ENCODE data around the gene SGPP2.
"Not testable (repeated sequence)": the region's sequence is repeated elsewhere in the genome, so short reads cannot be mapped to it uniquely, and the experiment has no call there.

SGPP2 gene

DNA sequence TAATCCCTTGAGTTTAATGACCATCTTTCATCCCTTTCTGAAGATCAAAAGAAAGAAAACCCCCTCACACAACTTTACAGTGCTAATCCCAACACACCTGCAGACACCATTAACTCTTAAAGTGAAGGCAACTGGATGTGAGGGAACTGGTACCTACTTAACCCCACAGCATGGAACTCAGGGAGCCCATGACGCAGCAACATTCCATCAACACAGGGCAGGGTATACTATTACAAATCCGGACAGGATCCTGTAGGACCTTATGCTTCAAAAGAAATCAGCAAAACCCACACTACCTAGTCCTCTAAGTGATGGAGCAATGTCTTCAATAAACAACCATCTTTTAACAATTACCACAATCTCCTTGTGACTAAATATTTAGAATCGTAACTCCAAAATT lies 153.0 kb downstream of the SGPP2 start (continued):
- no peak for TF ChIP-seq ZNF623 (tag by site-specific recombination; IDR thresholded peaks at IDR 0.05)
- TF ChIP-seq ZNF768 (tag by site-specific recombination; IDR thresholded peaks at IDR 0.05) = no peak
- TF ChIP-seq KLF7 (tag by site-specific recombination; IDR thresholded peaks at IDR 0.05; ENCODE audit: borderline replicate concordance) = no peak
- TF ChIP-seq, protein P1, sequence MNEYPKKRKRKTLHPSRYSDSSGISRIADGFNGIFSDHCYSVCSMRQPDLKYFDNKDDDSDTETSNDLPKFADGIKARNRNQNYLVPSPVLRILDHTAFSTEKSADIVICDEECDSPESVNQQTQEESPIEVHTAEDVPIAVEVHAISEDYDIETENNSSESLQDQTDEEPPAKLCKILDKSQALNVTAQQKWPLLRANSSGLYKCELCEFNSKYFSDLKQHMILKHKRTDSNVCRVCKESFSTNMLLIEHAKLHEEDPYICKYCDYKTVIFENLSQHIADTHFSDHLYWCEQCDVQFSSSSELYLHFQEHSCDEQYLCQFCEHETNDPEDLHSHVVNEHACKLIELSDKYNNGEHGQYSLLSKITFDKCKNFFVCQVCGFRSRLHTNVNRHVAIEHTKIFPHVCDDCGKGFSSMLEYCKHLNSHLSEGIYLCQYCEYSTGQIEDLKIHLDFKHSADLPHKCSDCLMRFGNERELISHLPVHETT (tag by site-specific recombination; IDR thresholded peaks at IDR 0.05) = no peak
- TF ChIP-seq REPIN1 (tag by site-specific recombination; IDR thresholded peaks at IDR 0.05; ENCODE audit: low read depth) = no peak

DNA sequence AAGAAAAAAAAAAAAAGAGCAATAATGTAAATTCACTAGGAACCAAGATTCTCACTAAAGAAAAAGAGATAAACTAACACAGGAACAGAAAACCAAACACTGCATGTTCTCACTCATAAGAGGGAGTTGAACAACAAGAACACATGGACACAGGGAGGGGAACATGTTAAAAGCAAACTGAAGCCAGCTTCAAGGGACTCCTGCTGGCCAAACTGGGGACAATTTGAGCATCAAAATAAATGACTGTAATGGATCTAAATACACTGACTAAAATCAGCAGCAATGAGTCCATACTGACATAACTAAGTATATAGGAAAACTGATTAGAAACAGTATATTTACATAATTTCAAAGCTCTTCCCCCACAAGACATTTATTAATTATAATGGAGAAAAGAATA lies 158.6 kb downstream of the SGPP2 start:
- Histone ChIP-seq H3K4me1 (ENCODE audit: control insufficient read depth, insufficient read depth, low read length) (no peaks in the 10 kb centered on the region), H3K9me3 (ENCODE audit: control insufficient read depth, insufficient read depth, low read depth, low read length) (no peaks in the 10 kb centered on the region), H3K27ac (ENCODE audit: extremely low read depth, low read depth, low read length) (no peak overlapping the region), H3K36me3 (ENCODE audit: control insufficient read depth in 2 of 2, insufficient read depth in 1 of 2, low read length in 2 of 2) (peaks cover 0 to 37% of the 10 kb centered on the region in 2 experiments), H3K4me3 (ENCODE audit: low read depth, low read length) (no peak overlapping the region)
- ChIA-PET CTCF (interaction anchor here (0.6 to 2.0 kb wide), 7 partner anchors 21 to 681 kb away, joined by 3 to 6 read pairs (median 4); no protein-coding TSS in a partner anchor), POLR2A (no interaction called here)
- TF ChIP-seq ZBTB7A (tag by site-specific recombination; IDR thresholded peaks at IDR 0.05; ENCODE audit: low read depth) (no peak), KLF8 (tag by site-specific recombination; IDR thresholded peaks at IDR 0.05) (no peak), ZFHX2 (tag by site-specific recombination; conservative IDR thresholded peaks at IDR 0.05) (no peak), ZNF324 (tag by site-specific recombination; IDR thresholded peaks at IDR 0.05) (no peak), HOXA7 (CRISPR knock-in tag; IDR thresholded peaks at IDR 0.05; ENCODE audit: borderline replicate concordance) (no peak), OVOL3 (tag by site-specific recombination; IDR thresholded peaks at IDR 0.05) (no peak), ZNF560 (tag by site-specific recombination; IDR thresholded peaks at IDR 0.05; ENCODE audit: borderline replicate concordance) (no peak), ZNF24 (tag by site-specific recombination; IDR thresholded peaks at IDR 0.05) (no peak), KLF1 (tag by site-specific recombination; IDR thresholded peaks at IDR 0.05) (no peak), YY1 (tag by site-specific recombination; IDR thresholded peaks at IDR 0.05) (no peak), ZNF585B (tag by site-specific recombination; IDR thresholded peaks at IDR 0.05) (no peak), BCL11B (tag by site-specific recombination; IDR thresholded peaks at IDR 0.05; ENCODE audit: low read depth) (no peak)
- TF ChIP-seq, protein P2, sequence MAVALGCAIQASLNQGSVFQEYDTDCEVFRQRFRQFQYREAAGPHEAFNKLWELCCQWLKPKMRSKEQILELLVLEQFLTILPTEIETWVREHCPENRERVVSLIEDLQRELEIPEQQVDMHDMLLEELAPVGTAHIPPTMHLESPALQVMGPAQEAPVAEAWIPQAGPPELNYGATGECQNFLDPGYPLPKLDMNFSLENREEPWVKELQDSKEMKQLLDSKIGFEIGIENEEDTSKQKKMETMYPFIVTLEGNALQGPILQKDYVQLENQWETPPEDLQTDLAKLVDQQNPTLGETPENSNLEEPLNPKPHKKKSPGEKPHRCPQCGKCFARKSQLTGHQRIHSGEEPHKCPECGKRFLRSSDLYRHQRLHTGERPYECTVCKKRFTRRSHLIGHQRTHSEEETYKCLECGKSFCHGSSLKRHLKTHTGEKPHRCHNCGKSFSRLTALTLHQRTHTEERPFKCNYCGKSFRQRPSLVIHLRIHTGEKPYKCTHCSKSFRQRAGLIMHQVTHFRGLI (tag by site-specific recombination; IDR thresholded peaks at IDR 0.05) = no peak
- TF ChIP-seq, protein P3, sequence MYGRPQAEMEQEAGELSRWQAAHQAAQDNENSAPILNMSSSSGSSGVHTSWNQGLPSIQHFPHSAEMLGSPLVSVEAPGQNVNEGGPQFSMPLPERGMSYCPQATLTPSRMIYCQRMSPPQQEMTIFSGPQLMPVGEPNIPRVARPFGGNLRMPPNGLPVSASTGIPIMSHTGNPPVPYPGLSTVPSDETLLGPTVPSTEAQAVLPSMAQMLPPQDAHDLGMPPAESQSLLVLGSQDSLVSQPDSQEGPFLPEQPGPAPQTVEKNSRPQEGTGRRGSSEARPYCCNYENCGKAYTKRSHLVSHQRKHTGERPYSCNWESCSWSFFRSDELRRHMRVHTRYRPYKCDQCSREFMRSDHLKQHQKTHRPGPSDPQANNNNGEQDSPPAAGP (tag by site-specific recombination; IDR thresholded peaks at IDR 0.05) = no peak
- TF ChIP-seq, protein P4, sequence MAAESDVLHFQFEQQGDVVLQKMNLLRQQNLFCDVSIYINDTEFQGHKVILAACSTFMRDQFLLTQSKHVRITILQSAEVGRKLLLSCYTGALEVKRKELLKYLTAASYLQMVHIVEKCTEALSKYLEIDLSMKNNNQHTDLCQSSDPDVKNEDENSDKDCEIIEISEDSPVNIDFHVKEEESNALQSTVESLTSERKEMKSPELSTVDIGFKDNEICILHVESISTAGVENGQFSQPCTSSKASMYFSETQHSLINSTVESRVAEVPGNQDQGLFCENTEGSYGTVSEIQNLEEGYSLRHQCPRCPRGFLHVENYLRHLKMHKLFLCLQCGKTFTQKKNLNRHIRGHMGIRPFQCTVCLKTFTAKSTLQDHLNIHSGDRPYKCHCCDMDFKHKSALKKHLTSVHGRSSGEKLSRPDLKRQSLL (tag by site-specific recombination; IDR thresholded peaks at IDR 0.05) = no peak
- TF ChIP-seq, protein P5, sequence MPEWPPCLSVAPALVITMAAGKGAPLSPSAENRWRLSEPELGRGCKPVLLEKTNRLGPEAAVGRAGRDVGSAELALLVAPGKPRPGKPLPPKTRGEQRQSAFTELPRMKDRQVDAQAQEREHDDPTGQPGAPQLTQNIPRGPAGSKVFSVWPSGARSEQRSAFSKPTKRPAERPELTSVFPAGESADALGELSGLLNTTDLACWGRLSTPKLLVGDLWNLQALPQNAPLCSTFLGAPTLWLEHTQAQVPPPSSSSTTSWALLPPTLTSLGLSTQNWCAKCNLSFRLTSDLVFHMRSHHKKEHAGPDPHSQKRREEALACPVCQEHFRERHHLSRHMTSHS (tag by site-specific recombination; IDR thresholded peaks at IDR 0.05) = no peak
- TF ChIP-seq, protein P6, sequence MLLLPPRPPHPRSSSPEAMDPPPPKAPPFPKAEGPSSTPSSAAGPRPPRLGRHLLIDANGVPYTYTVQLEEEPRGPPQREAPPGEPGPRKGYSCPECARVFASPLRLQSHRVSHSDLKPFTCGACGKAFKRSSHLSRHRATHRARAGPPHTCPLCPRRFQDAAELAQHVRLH (tag by site-specific recombination; IDR thresholded peaks at IDR 0.05) = no peak

DNA sequence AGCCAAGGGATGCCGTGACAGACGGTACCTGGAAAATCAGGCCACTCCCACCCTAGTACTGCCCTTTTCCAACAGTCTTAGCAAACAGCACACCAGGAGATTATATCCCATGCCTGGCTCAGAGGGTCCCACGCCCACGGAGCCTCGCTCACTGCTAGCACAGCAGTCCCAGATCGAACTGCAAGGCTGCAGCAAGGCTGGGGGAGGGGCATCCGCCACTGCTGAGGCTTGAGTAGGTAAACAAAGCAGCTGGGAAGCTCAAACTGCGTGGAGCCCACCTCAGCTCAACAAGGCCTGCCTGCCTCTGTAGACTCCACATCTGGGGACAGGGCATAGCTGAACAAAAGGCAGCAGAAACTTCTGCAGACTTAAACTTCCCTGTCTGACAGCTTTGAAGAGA lies 160.2 kb downstream of the SGPP2 start:
- peaks cover 0 to 36% of the 10 kb centered on the region in 2 experiments; a peak in 2 of 3 replicates for H3K36me3 ChIP-seq (ENCODE audit: control insufficient read depth in 2 of 2, insufficient read depth in 1 of 2, low read length in 2 of 2)
- H3K4me1 ChIP-seq (ENCODE audit: control insufficient read depth, insufficient read depth, low read length); H3K27ac ChIP-seq (ENCODE audit: extremely low read depth, low read depth, low read length); H3K9me3 ChIP-seq (ENCODE audit: control insufficient read depth, insufficient read depth, low read depth, low read length); H3K4me3 ChIP-seq (ENCODE audit: low read depth, low read length); POLR2A ChIA-PET: not testable (repeated sequence)
- CTCF ChIA-PET = interaction anchor here (0.9 kb wide), 1 partner anchor 35 kb away, joined by 3 read pairs; no protein-coding TSS in a partner anchor
